Measurements from ENCODE around the gene SMARCD1.
A peak's percentile ranks its signal among the peaks of the same experiment; 100 is the strongest.

SMARCD1 gene

GRCh38 chr12:50056639-50056976, 28.5 kb upstream of the SMARCD1 start:
- H3K4me3 ChIP-seq (ENCODE audit: low read length) = peak overlapping the region; percentile 73
- DNase-seq (ENCODE audit: low read depth) = no peak
- TF ChIP-seq, protein P1, sequence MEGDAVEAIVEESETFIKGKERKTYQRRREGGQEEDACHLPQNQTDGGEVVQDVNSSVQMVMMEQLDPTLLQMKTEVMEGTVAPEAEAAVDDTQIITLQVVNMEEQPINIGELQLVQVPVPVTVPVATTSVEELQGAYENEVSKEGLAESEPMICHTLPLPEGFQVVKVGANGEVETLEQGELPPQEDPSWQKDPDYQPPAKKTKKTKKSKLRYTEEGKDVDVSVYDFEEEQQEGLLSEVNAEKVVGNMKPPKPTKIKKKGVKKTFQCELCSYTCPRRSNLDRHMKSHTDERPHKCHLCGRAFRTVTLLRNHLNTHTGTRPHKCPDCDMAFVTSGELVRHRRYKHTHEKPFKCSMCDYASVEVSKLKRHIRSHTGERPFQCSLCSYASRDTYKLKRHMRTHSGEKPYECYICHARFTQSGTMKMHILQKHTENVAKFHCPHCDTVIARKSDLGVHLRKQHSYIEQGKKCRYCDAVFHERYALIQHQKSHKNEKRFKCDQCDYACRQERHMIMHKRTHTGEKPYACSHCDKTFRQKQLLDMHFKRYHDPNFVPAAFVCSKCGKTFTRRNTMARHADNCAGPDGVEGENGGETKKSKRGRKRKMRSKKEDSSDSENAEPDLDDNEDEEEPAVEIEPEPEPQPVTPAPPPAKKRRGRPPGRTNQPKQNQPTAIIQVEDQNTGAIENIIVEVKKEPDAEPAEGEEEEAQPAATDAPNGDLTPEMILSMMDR (conservative IDR thresholded peaks at IDR 0.05; ENCODE audit: low read length) = no peak

DNA sequence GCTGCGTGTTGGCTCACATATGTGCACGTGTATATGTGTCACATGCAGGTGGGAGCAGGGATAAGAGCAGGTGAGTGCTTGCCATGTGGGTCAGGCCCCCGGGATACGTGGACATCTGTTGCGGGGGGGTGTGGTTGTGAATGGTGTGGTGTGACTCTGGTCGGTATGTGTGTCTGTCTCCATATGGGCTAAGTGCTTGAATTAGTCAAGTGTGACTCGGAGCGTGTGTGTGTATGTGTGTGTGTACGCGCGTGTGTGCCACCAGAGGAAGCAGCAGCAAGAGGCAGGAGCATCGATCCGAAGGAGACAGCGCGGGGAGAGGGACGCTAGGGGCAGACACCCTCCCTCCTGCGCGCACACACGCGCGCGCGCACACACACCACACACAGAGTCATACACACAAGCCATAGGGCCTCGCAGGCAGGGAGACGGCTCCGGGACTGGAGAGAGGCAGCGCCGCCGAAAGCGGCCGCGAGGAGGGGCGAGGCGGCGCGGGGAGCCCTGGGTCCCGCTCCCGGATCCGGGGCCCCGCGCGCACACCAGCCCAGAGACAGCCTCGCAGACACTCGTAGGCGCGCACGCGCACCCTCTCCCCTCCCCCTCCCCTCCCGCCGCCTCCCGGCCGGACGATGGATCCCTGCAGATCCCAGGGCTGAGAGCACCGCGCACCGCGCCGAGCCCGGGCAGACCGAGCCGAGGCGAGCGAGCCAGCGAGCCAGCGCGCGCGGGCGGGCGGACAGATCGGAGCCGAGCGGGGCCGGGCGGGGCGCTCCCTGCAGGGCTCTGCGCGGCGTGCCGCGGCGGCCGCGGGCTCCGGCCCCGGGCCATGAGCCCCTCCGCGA, 27.9 kb upstream of the SMARCD1 start, which contains the start of gene ASIC1:
TSS of gene ASIC1 (plus strand) at position 597 of the 842 bp plus-strand sequence. CDS start 1,171 bp downstream, outside the sequence.
- DNase-seq (ENCODE audit: low read depth) = peak; percentile 63
- TF ChIP-seq, protein P1 (conservative IDR thresholded peaks at IDR 0.05; ENCODE audit: low read length) = no peak; the same call in 1 of the 2 replicates
- peak within 1 kb of the TSS; percentile 73 for H3K4me3 ChIP-seq (ENCODE audit: low read length)

GRCh38 chr12:50057896-50058670, 27.1 kb upstream of the SMARCD1 start:
- no peak for DNase-seq (ENCODE audit: low read depth)
- TF ChIP-seq, protein P1 (conservative IDR thresholded peaks at IDR 0.05; ENCODE audit: low read length) = no peak
- H3K4me3 ChIP-seq (ENCODE audit: low read length) = peak overlapping the region; percentile 73

DNA sequence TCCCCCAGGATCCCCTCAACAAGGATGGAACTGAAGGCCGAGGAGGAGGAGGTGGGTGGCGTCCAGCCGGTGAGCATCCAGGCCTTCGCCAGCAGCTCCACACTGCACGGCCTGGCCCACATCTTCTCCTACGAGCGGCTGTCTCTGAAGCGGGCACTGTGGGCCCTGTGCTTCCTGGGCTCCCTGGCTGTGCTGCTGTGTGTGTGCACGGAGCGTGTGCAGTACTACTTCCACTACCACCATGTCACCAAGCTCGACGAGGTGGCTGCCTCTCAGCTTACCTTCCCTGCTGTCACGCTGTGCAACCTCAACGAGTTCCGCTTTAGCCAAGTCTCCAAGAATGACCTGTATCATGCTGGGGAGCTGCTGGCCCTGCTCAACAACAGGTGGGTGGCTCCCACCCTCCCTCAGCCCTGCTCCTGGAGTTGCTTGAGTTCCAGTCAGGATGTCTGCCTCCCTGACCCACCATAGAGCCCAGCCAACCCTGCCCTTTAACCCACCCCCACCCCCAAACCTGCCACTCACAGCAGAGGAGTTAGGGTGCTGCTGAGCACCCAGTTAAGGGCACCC, 26.3 kb upstream of the SMARCD1 start:
- TF ChIP-seq, protein P1 (conservative IDR thresholded peaks at IDR 0.05; ENCODE audit: low read length) = no peak

GRCh38 chr12:50059440-50060119, 25.6 kb upstream of the SMARCD1 start:
- TF ChIP-seq, protein P1 (conservative IDR thresholded peaks at IDR 0.05; ENCODE audit: low read length) = no peak
- H3K4me3 ChIP-seq (ENCODE audit: low read length) = no peak overlapping the region
- DNase-seq (ENCODE audit: low read depth) = no peak

More for the DNA sequence above, 26.3 kb upstream of the SMARCD1 start:
- no peak for DNase-seq (ENCODE audit: low read depth)
- H3K4me3 ChIP-seq (ENCODE audit: low read length) = no peak overlapping the region

- TF ChIP-seq, protein P1 (conservative IDR thresholded peaks at IDR 0.05; ENCODE audit: low read length) = no peak
- no peak for DNase-seq (ENCODE audit: low read depth)
- no peak overlapping the region for H3K4me3 ChIP-seq (ENCODE audit: low read length)
Observed at GRCh38 chr12:50060120-50060468, 25.0 kb upstream of the SMARCD1 start.

Data from AG10803 (cell line).